AG04449 (cell line): ENCODE results near the gene ARL16.

Experiments used
- CTCF ChIA-PET: fragments of 350-600 bp; formaldehyde crosslinking; extraction: SDS; loops from one replicate; lab custom pipeline; 2021; ENCODE audit warnings: antibody characterized with exemption; lab: Yijun Ruan, JAX
- POLR2A ChIA-PET: fragments of 400-600, 350-600 bp; formaldehyde crosslinking; extraction: SDS; loops from one replicate; lab custom pipeline; 2020; ENCODE audit warnings: antibody characterized with exemption, inconsistent platforms; lab: Yijun Ruan, JAX
- DNase-seq: peaks from one replicate; pipeline ENCODE4 v3.0.0-alpha.2; 2010; ENCODE audit warnings: low read depth, low spot score
- H3K4me3 ChIP-seq: 2 replicates; pipeline ENCODE4 v1.5.1; 2011; ENCODE audit warnings: low read depth, mild to moderate bottlenecking, control low read depth, low read length
- CTCF ChIP-seq: IDR thresholded peaks from one replicate; pipeline ENCODE4 v1.5.1; 2011; ENCODE audit warnings: mild to moderate bottlenecking, moderate library complexity, low read length, control low read depth, inconsistent platforms; ENCODE audit not compliant: insufficient read depth; ENCODE audit errors: missing control alignments

The ARL16 gene

GRCh38 chr17:81716674-81716996 is 33.0 kb upstream of the ARL16 start:
- no peak for DNase-seq
- no peak for TF ChIP-seq CTCF
- POLR2A ChIA-PET, result no interaction called here
- CTCF ChIA-PET, result no interaction called here
- H3K4me3 ChIP-seq, result no peak overlapping the region

DNA sequence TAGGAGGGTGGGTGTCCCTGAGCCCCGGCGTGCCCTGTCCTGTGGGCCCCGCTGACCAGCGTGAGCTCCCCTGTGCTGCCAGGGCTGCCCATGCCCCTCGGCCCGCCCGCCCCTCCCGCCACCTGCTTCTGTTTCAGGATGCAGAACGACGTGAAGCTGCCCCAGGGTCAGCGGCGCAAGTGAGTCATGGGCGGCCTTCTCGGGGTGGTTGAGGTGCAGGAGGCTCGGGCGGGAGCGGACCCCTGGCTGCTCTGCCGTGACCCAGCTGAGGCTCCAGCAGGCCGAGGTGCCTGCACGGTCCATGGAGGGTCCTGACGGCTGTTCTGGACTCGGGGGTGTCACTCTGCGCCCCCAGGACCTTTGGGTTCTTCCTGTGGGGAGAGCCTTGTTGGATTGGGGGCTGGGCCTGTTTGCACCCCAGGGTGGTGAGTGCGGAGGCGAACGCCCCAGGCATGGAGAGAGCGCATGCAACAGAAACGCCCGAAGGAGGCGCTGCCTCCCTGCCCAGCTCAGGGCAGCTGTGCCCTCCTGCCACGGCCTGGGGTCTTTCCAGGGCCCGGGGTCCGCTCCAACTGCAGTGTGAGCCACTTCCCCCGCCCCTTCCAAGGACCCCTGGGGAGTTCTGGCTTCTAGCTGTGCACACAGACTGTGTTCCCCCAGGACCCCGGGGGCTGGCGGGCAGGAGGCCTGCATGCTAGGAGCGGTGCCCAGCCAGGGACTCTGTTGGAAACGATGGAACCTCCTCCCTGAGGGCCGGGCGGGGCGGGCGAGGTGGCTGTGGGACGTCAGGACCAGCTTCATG is 32.5 kb upstream of the ARL16 start:
- CTCF ChIA-PET, result interaction anchor here (1.6 kb wide), 1 partner anchor 9 kb away, joined by 4 read pairs; no protein-coding TSS in a partner anchor
- no peak for DNase-seq

DNA sequence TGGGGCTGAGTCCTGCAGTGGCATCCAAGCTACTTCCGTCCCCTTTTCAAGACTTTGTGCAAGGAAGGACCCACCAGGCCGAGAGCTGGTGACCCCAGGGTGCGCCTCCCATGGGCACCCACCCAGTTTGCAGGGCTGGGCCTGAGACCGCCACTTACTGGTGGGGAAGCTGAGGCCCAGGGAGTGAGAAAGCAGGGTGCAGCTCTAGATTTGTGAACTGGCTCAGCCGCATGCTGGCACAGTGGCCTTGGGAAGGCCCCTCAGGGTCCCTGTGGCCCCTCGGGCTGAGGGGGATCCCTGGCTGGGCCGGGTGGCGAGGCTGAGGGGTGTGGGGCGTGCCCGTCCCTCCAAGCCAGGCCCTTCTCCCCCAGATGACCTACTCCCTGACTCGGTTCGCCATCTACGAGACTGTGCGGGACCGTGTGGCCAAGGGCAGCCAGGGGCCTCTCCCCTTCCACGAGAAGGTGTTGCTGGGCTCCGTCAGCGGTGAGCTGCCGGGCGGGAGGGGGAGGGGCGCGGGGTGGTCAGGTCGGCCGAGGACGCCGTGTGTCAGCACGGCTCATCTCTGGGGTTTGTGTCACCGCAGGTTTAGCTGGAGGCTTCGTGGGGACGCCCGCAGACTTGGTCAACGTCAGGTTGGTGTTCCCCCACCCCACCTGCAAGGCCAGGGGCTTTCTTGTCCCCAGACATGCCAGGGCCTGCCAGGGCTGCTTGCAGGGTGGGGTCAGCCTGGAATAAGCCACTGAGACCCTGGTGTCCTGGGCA is 31.7 kb upstream of the ARL16 start:
- POLR2A ChIA-PET, result no interaction called here
- no peak overlapping the region for H3K4me3 ChIP-seq
- no peak for TF ChIP-seq CTCF
- CTCF ChIA-PET, result interaction anchor here (1.6 kb wide), 1 partner anchor 10 kb away, joined by 4 read pairs; no protein-coding TSS in a partner anchor
- no peak for DNase-seq

More for the DNA sequence above, 32.5 kb upstream of the ARL16 start:
- TF ChIP-seq CTCF, result no peak
- no peak overlapping the region for H3K4me3 ChIP-seq
- POLR2A ChIA-PET, result no interaction called here

GRCh38 chr17:81714412-81715106 is 31.0 kb upstream of the ARL16 start:
- DNase-seq, result no peak
- POLR2A ChIA-PET, result no interaction called here
- TF ChIP-seq CTCF, result no peak
- CTCF ChIA-PET, result interaction anchor here (1.6 kb wide), 1 partner anchor 11 kb away, joined by 4 read pairs; no protein-coding TSS in a partner anchor
- H3K4me3 ChIP-seq, result no peak overlapping the region

GRCh38 chr17:81713556-81714411 is 30.2 kb upstream of the ARL16 start:
- ChIA-PET CTCF (interaction anchor here (1.0 to 1.4 kb wide), 6 partner anchors 10 to 149 kb away, joined by 3 to 4 read pairs (median 3); partner anchors contain the start of genes ARL16 and HGS), POLR2A (interaction anchor here (0.7 to 2.9 kb wide), 3 partner anchors 11 to 155 kb away, joined by 3 to 14 read pairs (median 3); partner anchors contain the start of genes MCRIP1 and MRPL12)
- H3K4me3 ChIP-seq, result no peak overlapping the region
- no peak for DNase-seq
- TF ChIP-seq CTCF, result no peak
